Stimulated activated CD8-positive, alpha-beta memory T cell treated with anti-CD3 and anti-CD28 coated beads, Interleukin-12 subunit alpha, Interleukin-12 subunit beta, amount 100 ng/mL, for 4 hours (primary cell): Measurements from ENCODE around the gene TMEM234.
"Not testable (repeated sequence)": the region's sequence is repeated elsewhere in the genome, so short reads cannot be mapped to it uniquely, and the experiment has no call there.

ENCODE experiments used
- DNase-seq: peaks from one replicate; pipeline ENCODE4 v3.0.0-alpha.2; 2020; ENCODE audit warnings: low read depth

TMEM234 gene

GRCh38 chr1:32221980-32222755 is at the start of gene TMEM234, which contains the start of gene EIF3I:
Gene TMEM234 (minus strand): TSS chr1:32222353. CDS start chr1:32222322, 31 bp downstream.
Gene EIF3I (plus strand): TSS chr1:32222407. CDS start chr1:32222442, 35 bp downstream.
- DNase-seq: peak; percentile 87

- no peak for DNase-seq
These were observed 47.6 kb upstream of the TMEM234 start for GRCh38 chr1:32269744-32270143.

GRCh38 chr1:32266921-32267591 is 44.9 kb upstream of the TMEM234 start:
- DNase-seq: no peak

GRCh38 chr1:32265846-32266245 is 43.7 kb upstream of the TMEM234 start:
- DNase-seq: no peak

- DNase-seq: no peak
These were observed 41.6 kb upstream of the TMEM234 start for GRCh38 chr1:32263744-32264143.

- not testable (repeated sequence) for DNase-seq
These were observed 41.1 kb upstream of the TMEM234 start for GRCh38 chr1:32263236-32263593.

GRCh38 chr1:32257227-32257508 is 35.0 kb upstream of the TMEM234 start:
- no peak for DNase-seq

GRCh38 chr1:32256473-32257226 is 34.5 kb upstream of the TMEM234 start:
- DNase-seq: no peak

- no peak for DNase-seq
These were observed 33.2 kb upstream of the TMEM234 start for GRCh38 chr1:32255072-32256071.

GRCh38 chr1:32250893-32251716 is 29.0 kb upstream of the TMEM234 start, which contains the start of gene LCK:
Gene LCK (plus strand): TSS chr1:32251265. CDS start chr1:32274330, 23,065 bp downstream.
- DNase-seq: peak; percentile 52

GRCh38 chr1:32249831-32250525 is 27.8 kb upstream of the TMEM234 start:
- DNase-seq: peak; percentile 68

- peak; percentile 58 for DNase-seq
These were observed 26.1 kb upstream of the TMEM234 start for GRCh38 chr1:32247983-32248889.

- no peak for DNase-seq
These were observed 25.3 kb upstream of the TMEM234 start for GRCh38 chr1:32247452-32247851.

GRCh38 chr1:32246888-32247273 is 24.7 kb upstream of the TMEM234 start, which contains the start of gene FAM167B:
Gene FAM167B (plus strand): TSS chr1:32247222. CDS start chr1:32247422, 200 bp downstream.
- DNase-seq: no peak

- no peak for DNase-seq
These were observed 20.2 kb upstream of the TMEM234 start for GRCh38 chr1:32242341-32242851.

- peak; percentile 10 for DNase-seq
These were observed 19.0 kb upstream of the TMEM234 start for GRCh38 chr1:32241001-32241763.

GRCh38 chr1:32240140-32240951 is 18.2 kb upstream of the TMEM234 start:
- peak; percentile 30 for DNase-seq
